GM10248 (cell line): ENCODE measurements around the gene PLXNB3.
"Not testable (repeated sequence)": the region's sequence is repeated elsewhere in the genome, so short reads cannot be mapped to it uniquely, and the experiment has no call there.

Experiments
- CTCF ChIA-PET: fragments of 300-600 bp; sonication (Branson Sonifier 250); formaldehyde crosslinking; extraction: SDS; loops from one replicate; lab custom pipeline; 2021; ENCODE audit warnings: antibody characterized with exemption; lab: Yijun Ruan, JAX
- POLR2A ChIA-PET: fragments of 350-650 bp; sonication (Branson Sonifier 250); formaldehyde crosslinking; extraction: SDS; loops from one replicate; lab custom pipeline; 2020; ENCODE audit warnings: antibody characterized with exemption; lab: Yijun Ruan, JAX
- DNase-seq: peaks from one replicate; pipeline ENCODE4 v3.0.0; 2012; ENCODE audit errors: extremely low spot score
- TF ChIP-seq, protein P1 (sequence below): IDR thresholded peaks from 2 replicates; pipeline ENCODE4 v1.5.1; 2012; ENCODE audit warnings: mild to moderate bottlenecking, low read depth; ENCODE audit errors: extremely low read depth, missing control alignments, control extremely low read depth

PLXNB3 gene

DNA sequence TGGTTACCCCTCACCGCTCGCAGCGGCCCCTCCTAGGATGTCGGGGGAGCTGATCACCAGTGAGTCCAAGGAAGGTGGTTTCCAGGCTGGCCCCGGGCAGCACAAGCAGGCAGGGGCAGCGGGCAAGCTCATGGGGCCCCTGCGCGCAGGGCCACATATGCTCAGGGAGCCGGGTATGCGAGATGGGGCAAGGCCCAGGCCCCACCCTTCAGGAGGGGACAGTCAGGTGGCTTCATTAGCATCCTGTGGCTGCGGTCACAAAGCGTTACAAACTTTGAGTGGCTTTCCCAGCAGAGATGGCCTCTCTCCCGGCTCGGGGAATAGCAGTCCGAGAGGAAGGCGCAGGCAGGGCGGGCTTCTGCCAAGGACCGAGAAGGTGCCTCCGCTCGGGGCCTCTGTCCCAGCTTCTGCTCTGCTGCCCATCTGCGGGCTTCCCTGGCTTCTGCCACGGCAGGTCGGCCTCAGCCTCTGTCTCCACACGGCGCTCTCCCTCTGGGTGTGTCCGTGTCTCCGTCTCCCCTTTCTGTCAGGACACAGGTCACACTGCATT is 25.9 kb upstream of the PLXNB3 start:
- TF ChIP-seq, protein P1, sequence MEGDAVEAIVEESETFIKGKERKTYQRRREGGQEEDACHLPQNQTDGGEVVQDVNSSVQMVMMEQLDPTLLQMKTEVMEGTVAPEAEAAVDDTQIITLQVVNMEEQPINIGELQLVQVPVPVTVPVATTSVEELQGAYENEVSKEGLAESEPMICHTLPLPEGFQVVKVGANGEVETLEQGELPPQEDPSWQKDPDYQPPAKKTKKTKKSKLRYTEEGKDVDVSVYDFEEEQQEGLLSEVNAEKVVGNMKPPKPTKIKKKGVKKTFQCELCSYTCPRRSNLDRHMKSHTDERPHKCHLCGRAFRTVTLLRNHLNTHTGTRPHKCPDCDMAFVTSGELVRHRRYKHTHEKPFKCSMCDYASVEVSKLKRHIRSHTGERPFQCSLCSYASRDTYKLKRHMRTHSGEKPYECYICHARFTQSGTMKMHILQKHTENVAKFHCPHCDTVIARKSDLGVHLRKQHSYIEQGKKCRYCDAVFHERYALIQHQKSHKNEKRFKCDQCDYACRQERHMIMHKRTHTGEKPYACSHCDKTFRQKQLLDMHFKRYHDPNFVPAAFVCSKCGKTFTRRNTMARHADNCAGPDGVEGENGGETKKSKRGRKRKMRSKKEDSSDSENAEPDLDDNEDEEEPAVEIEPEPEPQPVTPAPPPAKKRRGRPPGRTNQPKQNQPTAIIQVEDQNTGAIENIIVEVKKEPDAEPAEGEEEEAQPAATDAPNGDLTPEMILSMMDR, result no peak
- CTCF ChIA-PET, result no interaction called here
- POLR2A ChIA-PET, result no interaction called here
- DNase-seq, result no peak

DNA sequence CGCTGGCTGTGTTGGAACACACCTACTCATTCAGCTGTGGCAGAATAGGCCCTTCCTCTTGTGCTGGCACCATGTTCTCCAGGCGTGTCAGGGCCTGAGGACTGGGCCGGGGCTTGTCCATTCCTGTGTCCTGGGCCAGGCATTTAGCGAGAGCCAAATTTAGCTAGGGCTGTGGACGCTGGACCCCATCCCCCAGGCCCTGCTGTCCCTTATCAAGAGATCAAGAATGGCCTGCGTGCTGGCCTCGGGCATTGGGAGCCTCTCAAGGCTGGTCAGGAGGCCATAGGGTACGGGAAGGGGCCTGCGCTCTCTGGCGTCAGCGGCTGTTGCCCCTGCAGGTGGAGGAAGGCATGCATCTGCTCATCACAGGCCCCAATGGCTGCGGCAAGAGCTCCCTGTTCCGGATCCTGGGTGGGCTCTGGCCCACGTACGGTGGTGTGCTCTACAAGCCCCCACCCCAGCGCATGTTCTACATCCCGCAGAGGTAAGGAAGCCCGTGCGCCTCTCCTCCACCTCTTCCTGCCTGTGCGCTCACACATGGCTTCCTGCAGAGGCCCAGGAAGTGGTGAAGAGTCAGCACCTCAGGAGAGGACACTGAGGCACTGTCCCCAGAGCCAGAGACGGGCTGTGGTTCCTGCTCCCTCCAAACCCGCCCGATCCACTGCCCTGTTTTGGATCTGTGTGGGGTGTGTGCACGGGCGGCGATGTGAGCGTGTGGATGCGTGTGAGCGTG is 24.1 kb upstream of the PLXNB3 start:
- no peak for DNase-seq
- TF ChIP-seq, protein P1, result no peak
- POLR2A ChIA-PET, result no interaction called here
- CTCF ChIA-PET, result no interaction called here

DNA sequence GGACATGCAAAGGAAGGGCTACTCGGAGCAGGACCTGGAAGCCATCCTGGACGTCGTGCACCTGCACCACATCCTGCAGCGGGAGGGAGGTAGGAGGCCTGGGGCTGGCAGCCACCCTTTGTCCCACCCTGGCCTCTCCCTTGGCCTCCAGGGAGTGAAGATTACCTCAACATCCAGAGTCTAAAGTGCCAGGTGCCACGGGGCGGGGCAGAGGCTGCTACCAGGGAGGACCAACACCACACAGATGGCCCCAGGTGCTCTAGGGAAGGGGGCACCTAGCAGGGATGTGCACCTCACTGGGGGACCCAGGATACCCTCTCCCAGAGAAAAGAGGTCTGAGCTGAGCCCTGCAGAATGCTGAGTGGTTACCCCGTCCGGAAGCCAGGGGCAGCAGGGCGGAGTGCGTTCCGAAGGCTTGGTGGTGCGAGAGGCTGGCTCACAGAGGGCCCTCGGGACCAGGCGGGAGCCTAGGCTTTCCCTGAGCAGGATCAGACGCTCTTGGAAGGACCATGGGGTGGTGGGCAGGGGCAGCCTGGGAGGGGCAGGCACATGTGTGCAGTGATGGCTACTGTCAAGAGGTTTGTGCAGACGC is 23.3 kb upstream of the PLXNB3 start:
- no peak for DNase-seq
- POLR2A ChIA-PET, result no interaction called here
- TF ChIP-seq, protein P1, result no peak
- CTCF ChIA-PET, result no interaction called here

DNA sequence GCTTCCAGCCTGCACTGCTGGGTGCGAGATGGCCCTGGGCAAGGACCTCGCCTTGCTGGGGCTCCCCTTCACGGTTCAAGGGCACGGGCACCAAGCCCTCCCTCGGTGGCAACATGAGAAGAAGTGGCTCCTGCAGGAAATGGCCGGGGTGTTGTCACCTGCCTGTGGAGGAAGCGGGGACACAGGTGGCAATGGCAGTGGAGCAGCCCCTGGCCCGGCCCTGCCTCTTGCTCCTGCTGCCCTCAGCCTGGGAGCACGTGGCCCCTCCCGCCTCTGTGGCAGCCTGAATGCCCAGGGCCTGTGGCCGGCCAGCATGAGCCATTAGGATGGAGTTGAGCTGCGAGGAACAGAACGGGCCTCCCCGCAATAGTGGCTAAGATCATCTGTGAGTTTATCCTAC is 22.6 kb upstream of the PLXNB3 start:
- CTCF ChIA-PET, result no interaction called here

DNA sequence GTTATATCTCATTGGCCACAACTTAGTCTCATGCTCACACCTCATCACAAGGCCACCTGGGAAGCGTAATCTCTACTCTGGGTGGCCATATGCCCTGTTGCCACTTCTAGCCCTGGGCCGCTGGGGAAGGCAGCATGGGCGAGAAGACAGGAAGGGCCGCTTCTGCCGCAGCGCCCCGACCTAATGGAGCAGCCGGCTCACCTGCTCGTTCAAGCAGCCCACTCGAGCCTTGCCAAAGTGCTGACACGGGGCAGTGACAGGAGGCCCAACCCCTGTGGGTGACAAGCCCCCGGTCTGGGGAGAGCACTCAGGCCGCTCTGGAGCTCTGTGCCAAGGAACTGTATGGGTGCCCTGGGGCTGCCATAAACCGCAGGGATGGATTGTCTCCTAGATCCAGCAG is 21.9 kb upstream of the PLXNB3 start:
- DNase-seq, POLR2A ChIA-PET, CTCF ChIA-PET: not testable (repeated sequence)

More for the DNA sequence above, 22.6 kb upstream of the PLXNB3 start:
- DNase-seq, result no peak
- TF ChIP-seq, protein P1, result no peak
- POLR2A ChIA-PET, result no interaction called here

DNA sequence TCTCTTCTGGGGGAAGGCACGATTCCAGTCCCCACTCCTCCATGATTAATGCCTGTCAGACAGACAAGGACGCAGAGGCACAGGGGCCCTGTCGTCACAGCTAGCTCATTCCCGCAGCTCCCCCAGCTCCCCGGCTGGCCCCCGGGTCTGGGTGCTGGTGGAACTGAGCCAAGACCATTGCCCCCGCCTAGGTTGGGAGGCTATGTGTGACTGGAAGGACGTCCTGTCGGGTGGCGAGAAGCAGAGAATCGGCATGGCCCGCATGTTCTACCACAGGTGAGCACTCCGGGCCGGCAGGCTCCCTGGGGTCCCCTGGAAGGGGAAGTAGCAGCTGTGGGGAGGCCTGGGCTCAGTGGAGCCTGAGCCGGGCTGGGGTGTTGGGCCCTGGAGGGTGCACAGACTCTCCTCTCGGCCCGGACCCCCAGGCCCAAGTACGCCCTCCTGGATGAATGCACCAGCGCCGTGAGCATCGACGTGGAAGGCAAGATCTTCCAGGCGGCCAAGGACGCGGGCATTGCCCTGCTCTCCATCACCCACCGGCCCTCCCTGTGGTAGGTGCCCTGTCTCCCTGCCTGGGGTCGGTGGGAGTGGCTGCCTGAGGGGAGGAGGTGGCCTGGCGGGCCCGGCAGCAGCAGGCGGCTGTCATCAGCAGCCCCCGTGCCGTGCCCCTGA is 21.1 kb upstream of the PLXNB3 start:
- DNase-seq, CTCF ChIA-PET, POLR2A ChIA-PET: not testable (repeated sequence)

DNA sequence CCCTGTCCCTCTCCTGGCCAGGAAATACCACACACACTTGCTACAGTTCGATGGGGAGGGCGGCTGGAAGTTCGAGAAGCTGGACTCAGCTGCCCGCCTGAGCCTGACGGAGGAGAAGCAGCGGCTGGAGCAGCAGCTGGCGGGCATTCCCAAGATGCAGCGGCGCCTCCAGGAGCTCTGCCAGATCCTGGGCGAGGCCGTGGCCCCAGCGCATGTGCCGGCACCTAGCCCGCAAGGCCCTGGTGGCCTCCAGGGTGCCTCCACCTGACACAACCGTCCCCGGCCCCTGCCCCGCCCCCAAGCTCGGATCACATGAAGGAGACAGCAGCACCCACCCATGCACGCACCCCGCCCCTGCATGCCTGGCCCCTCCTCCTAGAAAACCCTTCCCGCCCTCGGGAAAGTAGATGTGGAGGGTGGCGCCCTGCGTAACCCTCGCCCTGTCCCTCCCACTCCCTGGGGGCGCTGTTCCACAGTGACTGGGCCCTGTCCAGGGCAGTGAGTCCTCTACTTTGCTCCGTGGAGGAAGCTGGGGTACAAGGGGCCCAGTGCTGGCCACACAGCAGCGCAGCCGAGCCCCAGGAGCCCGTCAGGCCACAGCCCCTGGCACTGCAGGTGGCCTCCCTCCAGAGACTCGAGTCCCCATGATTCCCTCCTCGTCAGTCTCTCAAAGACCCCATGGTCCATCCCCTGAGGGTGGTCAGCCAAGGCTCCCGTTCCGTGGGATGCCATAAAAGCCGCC is 20.4 kb upstream of the PLXNB3 start:
- POLR2A ChIA-PET, CTCF ChIA-PET, DNase-seq: not testable (repeated sequence)
